Amniotic stem cell (primary cell): Measurements from ENCODE around the gene TSPAN11.
A peak's percentile ranks its signal among the peaks of the same experiment; 100 is the strongest.
"Not testable (repeated sequence)": the region's sequence is repeated elsewhere in the genome, so short reads cannot be mapped to it uniquely, and the experiment has no call there.

Experiments used
- DNase-seq: peaks from one replicate; lab custom pipeline; 2025; lab: John Stamatoyannopoulos, UW

The TSPAN11 gene

GRCh38 chr12:30926243-30927221 lies at the start of gene TSPAN11:
TSS of gene TSPAN11 (plus strand) at chr12:30926748. CDS start at chr12:30953992, 27,244 bp downstream.
- peak; percentile 27 for DNase-seq

- DNase-seq: no peak
Observed at GRCh38 chr12:30877105-30877875, 49.3 kb upstream of the TSPAN11 start.

GRCh38 chr12:30878024-30878423 lies 48.5 kb upstream of the TSPAN11 start:
- no peak for DNase-seq

GRCh38 chr12:30880061-30880460 lies 46.5 kb upstream of the TSPAN11 start:
- no peak for DNase-seq

GRCh38 chr12:30880813-30881212 lies 45.7 kb upstream of the TSPAN11 start:
- DNase-seq: no peak

GRCh38 chr12:30882706-30883105 lies 43.8 kb upstream of the TSPAN11 start:
- DNase-seq: no peak

- DNase-seq: no peak
Observed at GRCh38 chr12:30884799-30885198, 41.7 kb upstream of the TSPAN11 start.

- no peak for DNase-seq
Observed at GRCh38 chr12:30885321-30885720, 41.2 kb upstream of the TSPAN11 start.

GRCh38 chr12:30887226-30887625 lies 39.3 kb upstream of the TSPAN11 start:
- DNase-seq: no peak

- no peak for DNase-seq
Observed at GRCh38 chr12:30888241-30888640, 38.3 kb upstream of the TSPAN11 start.

GRCh38 chr12:30894531-30894930 lies 32.0 kb upstream of the TSPAN11 start:
- DNase-seq: not testable (repeated sequence)

- peak; percentile 40 for DNase-seq
Observed at GRCh38 chr12:30896461-30896860, 30.1 kb upstream of the TSPAN11 start.

GRCh38 chr12:30898846-30899245 lies 27.7 kb upstream of the TSPAN11 start:
- DNase-seq: no peak

- no peak for DNase-seq
Observed at GRCh38 chr12:30900351-30900750, 26.2 kb upstream of the TSPAN11 start.

- DNase-seq: no peak
Observed at GRCh38 chr12:30902001-30902400, 24.5 kb upstream of the TSPAN11 start.

- no peak for DNase-seq
Observed at GRCh38 chr12:30902596-30902995, 24.0 kb upstream of the TSPAN11 start.

GRCh38 chr12:30905463-30906009 lies 21.0 kb upstream of the TSPAN11 start:
- DNase-seq: no peak

- no peak for DNase-seq
Observed at GRCh38 chr12:30908076-30908721, 18.3 kb upstream of the TSPAN11 start.

GRCh38 chr12:30908722-30909348 lies 17.7 kb upstream of the TSPAN11 start:
- DNase-seq: peak; percentile 34

GRCh38 chr12:30909349-30910037 lies 17.1 kb upstream of the TSPAN11 start:
- DNase-seq: no peak

GRCh38 chr12:30910038-30910350 lies 16.6 kb upstream of the TSPAN11 start:
- no peak for DNase-seq
